ENCODE results near the gene YBEY.

The YBEY gene

DNA sequence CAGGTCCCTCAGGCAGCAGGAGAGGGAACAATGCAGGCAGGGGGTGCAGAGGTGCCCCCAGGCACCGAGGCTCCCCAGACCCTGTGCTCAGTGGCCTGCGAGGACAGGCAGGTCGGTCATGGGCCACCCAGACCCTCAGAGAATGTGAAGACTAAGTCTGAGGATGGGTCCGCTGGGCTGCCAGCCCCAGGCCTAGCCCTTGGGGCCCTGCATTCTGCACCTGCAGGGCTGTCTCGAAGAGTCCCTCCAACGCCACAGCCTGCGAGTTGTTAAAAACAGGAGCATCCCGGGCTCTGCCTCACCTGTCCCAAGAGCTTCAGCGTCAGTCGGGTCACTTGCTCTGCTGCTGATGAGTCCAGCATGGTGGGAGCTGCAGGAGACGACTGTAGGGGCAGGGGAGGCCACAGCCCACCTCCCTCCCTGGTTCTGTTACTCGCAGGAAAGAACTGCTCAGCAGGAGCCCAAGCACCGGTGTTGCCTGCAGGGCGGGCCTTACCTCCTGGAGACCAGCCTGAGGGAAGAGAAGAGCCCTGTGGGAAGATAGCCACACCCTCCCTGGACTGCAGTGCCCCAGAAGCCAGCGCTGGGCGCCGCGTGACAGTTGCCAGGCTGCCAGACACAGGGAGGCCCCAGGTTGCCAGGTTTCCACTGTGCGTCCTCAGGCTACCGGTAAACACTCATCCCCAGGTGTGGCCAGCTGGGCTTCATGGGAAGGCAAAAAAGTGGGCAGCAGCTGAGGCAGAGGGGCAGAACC lies 31.7 kb downstream of the YBEY start:
- TF ChIP-seq ZFX (IDR thresholded peaks at IDR 0.05), result no peak
- TF ChIP-seq, protein P1, sequence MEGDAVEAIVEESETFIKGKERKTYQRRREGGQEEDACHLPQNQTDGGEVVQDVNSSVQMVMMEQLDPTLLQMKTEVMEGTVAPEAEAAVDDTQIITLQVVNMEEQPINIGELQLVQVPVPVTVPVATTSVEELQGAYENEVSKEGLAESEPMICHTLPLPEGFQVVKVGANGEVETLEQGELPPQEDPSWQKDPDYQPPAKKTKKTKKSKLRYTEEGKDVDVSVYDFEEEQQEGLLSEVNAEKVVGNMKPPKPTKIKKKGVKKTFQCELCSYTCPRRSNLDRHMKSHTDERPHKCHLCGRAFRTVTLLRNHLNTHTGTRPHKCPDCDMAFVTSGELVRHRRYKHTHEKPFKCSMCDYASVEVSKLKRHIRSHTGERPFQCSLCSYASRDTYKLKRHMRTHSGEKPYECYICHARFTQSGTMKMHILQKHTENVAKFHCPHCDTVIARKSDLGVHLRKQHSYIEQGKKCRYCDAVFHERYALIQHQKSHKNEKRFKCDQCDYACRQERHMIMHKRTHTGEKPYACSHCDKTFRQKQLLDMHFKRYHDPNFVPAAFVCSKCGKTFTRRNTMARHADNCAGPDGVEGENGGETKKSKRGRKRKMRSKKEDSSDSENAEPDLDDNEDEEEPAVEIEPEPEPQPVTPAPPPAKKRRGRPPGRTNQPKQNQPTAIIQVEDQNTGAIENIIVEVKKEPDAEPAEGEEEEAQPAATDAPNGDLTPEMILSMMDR (conservative IDR thresholded peaks at IDR 0.05), result no peak
- H3K27ac ChIP-seq, result peak overlapping the region; percentile 34

DNA sequence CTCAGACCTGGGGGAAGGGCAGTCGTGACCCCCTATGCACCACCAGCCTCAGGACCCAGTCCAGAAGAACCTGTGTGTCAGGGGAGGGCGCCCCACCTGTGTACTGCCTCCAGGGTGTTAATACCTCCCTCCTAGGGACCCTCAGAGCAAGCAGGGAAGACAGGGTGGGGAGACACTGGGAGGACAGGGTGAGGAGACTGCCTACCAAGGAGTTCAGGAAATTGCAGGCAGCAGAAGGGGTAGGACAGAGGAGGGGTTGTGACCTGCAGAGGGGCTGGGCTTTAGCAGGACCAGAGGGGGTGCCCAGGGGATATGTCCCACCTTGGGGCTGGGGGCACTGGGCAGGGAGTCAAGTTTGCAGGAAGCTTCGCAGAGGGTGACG lies 32.3 kb downstream of the YBEY start:
- no peak for TF ChIP-seq ZFX (IDR thresholded peaks at IDR 0.05)
- TF ChIP-seq, protein P1 (conservative IDR thresholded peaks at IDR 0.05), result no peak
- peak overlapping the region; percentile 34 for H3K27ac ChIP-seq

DNA sequence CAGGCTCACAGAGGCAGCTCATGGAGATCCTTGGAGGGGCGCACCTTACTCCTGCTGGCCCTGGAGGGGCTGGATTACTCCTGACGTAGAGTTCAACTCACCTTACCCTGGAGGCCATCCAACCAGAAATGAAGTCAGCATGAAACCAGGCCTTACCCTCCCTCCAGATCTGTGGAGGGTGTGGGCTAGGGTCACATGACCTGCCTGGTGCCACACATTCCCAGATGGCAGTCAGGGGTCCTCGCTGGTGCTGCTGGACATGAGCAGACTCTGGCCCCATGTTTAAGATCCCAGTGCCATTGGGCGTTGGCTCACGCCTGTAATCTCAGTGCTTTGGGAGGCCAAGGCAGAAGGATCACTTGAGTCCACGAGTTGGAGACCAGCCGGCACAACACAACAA lies 33.0 kb downstream of the YBEY start:
- TF ChIP-seq, protein P1 (conservative IDR thresholded peaks at IDR 0.05), result no peak
- TF ChIP-seq ZFX (IDR thresholded peaks at IDR 0.05), result no peak
- no peak overlapping the region; the same call in 1 of the 2 replicates for H3K27ac ChIP-seq

DNA sequence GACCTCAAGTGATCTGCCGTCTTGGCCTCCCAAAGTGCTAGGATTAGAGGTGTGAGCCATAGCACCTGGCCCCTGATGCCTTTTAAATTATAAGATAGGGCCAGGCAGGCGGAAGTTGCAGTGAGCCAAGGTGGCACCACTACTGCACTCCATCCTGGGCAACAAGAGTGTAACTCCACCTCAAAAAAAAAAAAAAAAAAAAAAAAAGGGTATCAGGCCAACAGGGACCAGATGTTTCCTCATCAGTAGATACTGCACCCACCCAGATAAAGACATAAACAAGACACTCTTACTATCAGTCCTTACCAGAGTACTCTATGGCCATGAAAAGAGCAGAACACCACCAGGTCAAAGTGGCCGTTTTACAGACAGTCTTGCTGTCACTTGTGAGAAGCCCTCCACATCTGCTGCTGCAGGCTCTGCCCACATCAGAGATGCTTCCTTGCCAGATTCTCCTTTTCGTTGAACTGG lies 34.2 kb downstream of the YBEY start:
- TF ChIP-seq, protein P1 (conservative IDR thresholded peaks at IDR 0.05), result no peak
- TF ChIP-seq ZFX (IDR thresholded peaks at IDR 0.05), result no peak
- no peak overlapping the region for H3K27ac ChIP-seq

DNA sequence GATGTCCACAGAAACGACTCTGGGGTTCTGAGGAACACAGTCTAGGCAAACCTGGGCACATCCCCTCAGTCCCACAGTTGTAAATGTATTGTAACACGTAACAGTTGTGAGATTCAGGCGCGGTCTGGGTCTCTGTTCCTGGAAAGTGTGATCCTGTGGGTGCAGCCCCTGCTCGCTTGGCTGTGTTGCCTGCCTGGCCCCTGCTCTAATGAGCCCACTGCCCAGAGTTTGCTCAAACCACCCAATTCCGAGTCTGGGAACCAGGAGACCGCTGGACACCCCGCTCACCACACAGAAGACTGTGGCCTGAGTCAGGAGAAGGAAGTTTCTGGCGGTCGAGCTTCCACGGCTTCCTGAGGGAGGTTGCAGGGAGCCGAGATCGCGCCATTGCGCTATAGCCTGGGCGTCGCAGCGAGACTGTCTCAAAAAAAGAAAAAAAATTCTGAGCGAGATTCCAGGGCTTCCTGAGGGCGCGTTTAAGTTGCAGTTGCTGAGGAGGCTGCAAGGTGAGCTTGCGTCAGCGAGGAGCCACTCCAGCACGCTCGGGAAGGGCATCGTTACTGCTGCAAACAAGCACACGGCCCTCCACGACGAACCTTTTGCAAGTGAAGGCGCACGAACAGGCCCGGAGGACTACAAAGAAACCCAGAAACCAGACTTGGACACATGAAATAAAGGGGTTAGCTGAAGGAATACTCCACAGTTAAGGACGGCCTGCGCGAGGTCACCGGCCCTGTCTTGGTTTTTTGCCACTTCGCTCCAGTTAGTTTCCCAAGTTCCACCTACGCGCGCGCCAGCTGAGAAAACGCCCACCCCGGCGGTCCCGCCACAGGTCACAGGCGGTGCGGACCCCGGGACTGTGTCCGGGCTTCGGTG lies 36.4 kb downstream of the YBEY start:
- no peak for TF ChIP-seq ZFX (IDR thresholded peaks at IDR 0.05)
- TF ChIP-seq, protein P1 (conservative IDR thresholded peaks at IDR 0.05), result no peak
- H3K27ac ChIP-seq, result peak overlapping the region; percentile 94

DNA sequence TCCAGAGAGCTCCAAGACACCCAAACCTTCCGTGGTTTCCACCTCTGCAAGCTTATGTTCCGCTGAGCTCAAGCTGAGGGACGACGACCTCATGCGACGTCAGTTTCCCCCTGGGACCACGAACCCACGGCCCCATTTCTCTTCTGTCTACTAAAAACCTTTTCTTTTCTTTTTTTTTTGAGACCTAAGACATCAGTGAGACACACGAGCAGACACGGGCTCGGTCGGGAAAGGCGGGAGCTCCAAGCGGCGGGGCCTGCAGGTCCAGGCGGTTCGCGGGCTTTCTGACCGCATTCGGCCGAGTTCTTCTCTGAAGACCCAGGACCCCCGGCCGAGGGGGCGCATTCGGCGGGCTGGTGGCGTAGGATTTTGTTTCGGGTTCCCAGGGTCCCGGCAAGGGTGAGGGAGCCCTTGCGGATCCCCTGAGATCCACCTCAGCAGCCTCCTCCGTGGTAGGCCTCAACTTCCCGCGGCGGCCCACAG lies 37.1 kb downstream of the YBEY start:
- TF ChIP-seq ZFX (IDR thresholded peaks at IDR 0.05), result peak; percentile 89
- TF ChIP-seq, protein P1 (conservative IDR thresholded peaks at IDR 0.05), result no peak
- H3K27ac ChIP-seq, result peak overlapping the region; percentile 94

All from C4-2B (cell line).